Uterus (tissue), 4 donors: ENCODE results near the gene OPTN. TPM values are rescaled to one million over a fixed set of nuclear protein-coding genes. Genes with fewer than 3 reads are reported as not detected.
A peak's percentile ranks its signal among the peaks of the same experiment; 100 is the strongest.

Source experiments
- DNase-seq, 2 donors: peaks; one replicate each; pipeline ENCODE4 v3.0.0-alpha.2; 2019 to 2020
- H3K27ac ChIP-seq, 2 donors: fragments of 200-600 bp; sonication (generic); 1 replicate in 1 of 2; 2 replicates in 1 of 2; pipeline ENCODE4 v1.5.1; 2016 to 2018
- H3K27me3 ChIP-seq, 2 donors: fragments of 200-600 bp; sonication (generic); one replicate each; pipeline ENCODE4 v1.5.1; 2018 to 2019; ENCODE audit warnings: control low read depth in 1 of 2
- H3K36me3 ChIP-seq, 2 donors: fragments of 200-600 bp; sonication (generic); one replicate each; pipeline ENCODE4 v1.5.1; 2019; ENCODE audit warnings: control low read depth in 1 of 2
- H3K4me1 ChIP-seq, 2 donors: fragments of 200-600 bp; sonication (generic); one replicate each; pipeline ENCODE4 v1.5.1; 2018 to 2019; ENCODE audit warnings: control low read depth in 1 of 2
- H3K4me3 ChIP-seq, 2 donors: fragments of 200-600 bp; sonication (generic); 1 replicate in 1 of 2; 2 replicates in 1 of 2; pipeline ENCODE4 v1.5.1; 2018 to 2019; ENCODE audit warnings: mild to moderate bottlenecking in 1 of 2
- H3K9me3 ChIP-seq, 2 donors: fragments of 200-600 bp; sonication (generic); one replicate each; pipeline ENCODE4 v1.5.1; 2019; ENCODE audit warnings: control low read depth in 1 of 2
- POLR2A ChIP-seq, 2 donors: fragments of 450-650 bp; IDR thresholded peaks; one replicate each; pipeline ENCODE4 v1.6.1; 2016; ENCODE audit warnings: antibody characterized with exemption in 2 of 2, mild to moderate bottlenecking in 1 of 2, moderate library complexity in 1 of 2
- intact Hi-C: fragments of 100-400 bp; cut with DNase I; formaldehyde crosslinking; loops from one replicate; pipeline ENCODE4 v1.15.1; 2023; ENCODE audit warnings: low total_unique reads
- total RNA-seq, 4 donors: library from RNA; depleted of rRNA in 3 of 4; stranded (reverse); fragments of >200 nt in 3 of 4; gene quantifications; one replicate each; pipeline versions ENCODE4 v1.1.0 to v1.2.4, GENCODE V29; 2014 to 2023
- TF ChIP-seq, protein P1 (sequence below), 4 experiments: fragments of 200-600 bp in 2 of 4; fragments of 450-650 bp in 2 of 4; sonication (generic) in 2 of 4; IDR thresholded peaks; one replicate each; pipeline ENCODE4 v1.5.1; 2016 to 2019; ENCODE audit warnings: antibody characterized with exemption in 4 of 4, mild to moderate bottlenecking in 2 of 4, moderate library complexity in 1 of 4
- donor health status: DM: yes; HTN: yes; CAD: no.

The OPTN gene
- total RNA-seq, 4 donors from 2014 or later = 28.3 to 68.3 (median 38.1) TPM

DNA sequence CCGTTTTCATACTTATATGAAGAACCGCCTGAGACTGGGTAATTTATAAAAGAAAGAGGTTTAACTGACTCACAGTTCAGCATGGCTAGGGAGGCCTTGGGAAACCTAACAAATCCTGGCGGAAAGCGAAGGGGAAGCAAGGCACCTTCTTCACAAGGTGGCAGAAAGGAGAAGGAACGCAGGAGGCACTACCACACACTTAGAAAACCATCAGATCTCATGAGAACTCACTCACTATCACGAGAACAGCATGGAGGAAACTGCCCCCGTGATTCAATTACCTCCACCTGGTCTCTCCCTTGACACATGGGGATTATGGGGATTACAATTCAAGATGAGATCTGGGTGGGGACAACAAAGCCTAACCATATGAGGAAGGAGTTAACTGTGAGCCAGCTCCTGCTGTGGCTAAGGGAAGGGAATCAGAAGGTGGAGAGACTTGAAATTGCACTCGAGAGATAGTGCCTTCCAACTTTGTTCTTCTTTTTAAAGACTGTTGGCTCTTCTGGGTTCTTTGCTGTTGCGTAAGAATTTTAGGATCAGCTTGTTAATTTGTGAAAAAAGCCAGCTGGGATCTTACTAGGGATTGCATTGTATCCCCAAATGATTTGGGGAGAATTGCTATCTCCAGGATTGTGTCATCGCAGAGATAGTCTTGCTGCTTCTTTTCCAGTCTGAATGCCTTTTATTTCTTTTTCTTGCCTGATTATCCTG lies 21.0 kb downstream of the OPTN start:
- peak overlapping the region in 1 of 2 donors; percentile 64 for H3K27ac ChIP-seq
- DNase-seq = peak in 1 of 2 donors; percentile 24
- no peaks in the 10 kb centered on the region for H3K36me3 ChIP-seq
- no peaks in the 10 kb centered on the region for H3K27me3 ChIP-seq
- no peaks in the 10 kb centered on the region for H3K4me1 ChIP-seq
- TF ChIP-seq, protein P1, sequence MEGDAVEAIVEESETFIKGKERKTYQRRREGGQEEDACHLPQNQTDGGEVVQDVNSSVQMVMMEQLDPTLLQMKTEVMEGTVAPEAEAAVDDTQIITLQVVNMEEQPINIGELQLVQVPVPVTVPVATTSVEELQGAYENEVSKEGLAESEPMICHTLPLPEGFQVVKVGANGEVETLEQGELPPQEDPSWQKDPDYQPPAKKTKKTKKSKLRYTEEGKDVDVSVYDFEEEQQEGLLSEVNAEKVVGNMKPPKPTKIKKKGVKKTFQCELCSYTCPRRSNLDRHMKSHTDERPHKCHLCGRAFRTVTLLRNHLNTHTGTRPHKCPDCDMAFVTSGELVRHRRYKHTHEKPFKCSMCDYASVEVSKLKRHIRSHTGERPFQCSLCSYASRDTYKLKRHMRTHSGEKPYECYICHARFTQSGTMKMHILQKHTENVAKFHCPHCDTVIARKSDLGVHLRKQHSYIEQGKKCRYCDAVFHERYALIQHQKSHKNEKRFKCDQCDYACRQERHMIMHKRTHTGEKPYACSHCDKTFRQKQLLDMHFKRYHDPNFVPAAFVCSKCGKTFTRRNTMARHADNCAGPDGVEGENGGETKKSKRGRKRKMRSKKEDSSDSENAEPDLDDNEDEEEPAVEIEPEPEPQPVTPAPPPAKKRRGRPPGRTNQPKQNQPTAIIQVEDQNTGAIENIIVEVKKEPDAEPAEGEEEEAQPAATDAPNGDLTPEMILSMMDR (IDR thresholded peaks at IDR 0.05) = no peak
- no peak for TF ChIP-seq POLR2A (IDR thresholded peaks at IDR 0.05)
- H3K9me3 ChIP-seq = no peaks in the 10 kb centered on the region
- H3K4me3 ChIP-seq = no peak overlapping the region
- intact Hi-C loops = no loop called here

DNA sequence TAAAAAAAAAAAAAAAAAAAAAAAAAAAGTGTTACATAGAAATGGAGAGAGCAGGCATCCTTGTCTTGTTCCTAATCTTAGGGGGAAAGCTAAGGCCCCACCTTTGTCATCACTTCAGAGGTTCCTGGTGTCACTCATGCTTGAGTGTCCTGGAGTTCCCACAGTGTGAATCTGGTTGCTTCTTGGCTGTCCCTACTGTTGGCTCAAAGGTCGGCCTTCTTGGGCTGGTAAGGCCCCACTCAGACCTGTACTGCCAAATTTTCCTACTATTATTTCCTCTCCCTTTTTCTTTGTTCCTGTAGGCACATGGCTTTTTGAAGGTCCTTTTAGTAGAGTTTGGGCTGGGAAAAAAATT lies 21.5 kb downstream of the OPTN start:
- Histone ChIP-seq H3K4me3 (no peak overlapping the region), H3K27me3 (no peaks in the 10 kb centered on the region), H3K36me3 (no peaks in the 10 kb centered on the region), H3K4me1 (no peaks in the 10 kb centered on the region), H3K27ac (peak overlapping the region in 1 of 2 donors; percentile 31), H3K9me3 (no peaks in the 10 kb centered on the region)
- DNase-seq = no peak
- no peak for TF ChIP-seq POLR2A (IDR thresholded peaks at IDR 0.05)
- TF ChIP-seq, protein P1 (IDR thresholded peaks at IDR 0.05) = no peak
- intact Hi-C loops = no loop called here

DNA sequence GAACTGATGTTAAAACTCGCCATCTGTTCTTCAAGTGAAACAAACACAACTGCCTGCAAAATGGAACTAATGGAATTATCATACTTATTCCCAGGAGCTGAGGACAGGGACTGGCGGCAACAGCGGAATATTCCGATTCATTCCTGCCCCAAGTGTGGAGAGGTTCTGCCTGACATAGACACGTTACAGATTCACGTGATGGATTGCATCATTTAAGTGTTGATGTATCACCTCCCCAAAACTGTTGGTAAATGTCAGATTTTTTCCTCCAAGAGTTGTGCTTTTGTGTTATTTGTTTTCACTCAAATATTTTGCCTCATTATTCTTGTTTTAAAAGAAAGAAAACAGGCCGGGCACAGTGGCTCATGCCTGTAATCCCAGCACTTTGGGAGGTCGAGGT lies 36.7 kb downstream of the OPTN start:
- no peaks in the 10 kb centered on the region for H3K36me3 ChIP-seq
- TF ChIP-seq POLR2A (IDR thresholded peaks at IDR 0.05) = no peak
- TF ChIP-seq, protein P1 (IDR thresholded peaks at IDR 0.05) = no peak

DNA sequence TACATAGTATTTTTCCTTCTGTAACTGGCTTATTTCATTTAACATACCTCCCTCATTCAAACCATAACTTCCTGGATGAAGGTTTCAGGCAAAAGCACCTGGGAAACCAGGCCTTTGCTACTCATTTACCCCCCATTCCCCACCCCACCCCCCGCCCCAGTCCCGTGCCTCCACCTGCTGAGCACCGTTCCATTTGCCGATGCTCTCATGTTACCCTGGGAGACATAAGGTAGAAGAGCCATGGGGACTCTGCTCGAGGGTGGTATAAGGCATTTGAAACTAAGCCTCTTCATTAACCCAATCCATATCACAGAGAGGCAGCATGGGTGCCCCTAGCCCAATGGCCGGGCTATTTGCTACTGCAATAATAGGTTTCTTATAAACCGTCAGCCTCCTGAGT lies 39.2 kb downstream of the OPTN start:
- no peaks in the 10 kb centered on the region for H3K4me1 ChIP-seq
- H3K9me3 ChIP-seq = no peaks in the 10 kb centered on the region

More for the DNA sequence above, 36.7 kb downstream of the OPTN start:
- H3K27ac ChIP-seq = no peak overlapping the region
- H3K27me3 ChIP-seq = no peaks in the 10 kb centered on the region
- H3K4me1 ChIP-seq = no peaks in the 10 kb centered on the region
- no peak overlapping the region for H3K4me3 ChIP-seq
- no peak for DNase-seq
- intact Hi-C loops = no loop called here
- no peaks in the 10 kb centered on the region for H3K9me3 ChIP-seq

DNA sequence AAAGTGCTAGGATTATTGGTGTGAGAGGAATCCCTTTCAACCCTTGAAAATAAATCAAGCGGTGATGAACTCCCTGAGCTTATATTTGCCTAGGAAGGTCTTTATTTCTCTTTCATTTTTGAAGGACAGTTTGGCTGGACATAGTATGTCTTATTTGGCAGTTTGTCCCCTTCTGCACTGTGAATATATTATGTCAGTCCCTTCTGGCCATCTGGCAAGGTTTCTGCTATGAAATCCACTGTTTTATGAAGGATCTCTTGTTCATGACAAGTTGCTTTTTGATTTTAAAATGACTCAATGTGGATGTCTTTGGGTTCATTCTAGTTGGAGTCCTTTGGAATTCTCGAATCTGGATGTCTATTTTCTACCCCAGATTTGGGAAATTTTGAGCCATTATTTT lies 39.7 kb downstream of the OPTN start:
- no peaks in the 10 kb centered on the region for H3K27me3 ChIP-seq
- no peak for DNase-seq
- intact Hi-C loops = no loop called here
- no peaks in the 10 kb centered on the region for H3K36me3 ChIP-seq
- H3K9me3 ChIP-seq = no peaks in the 10 kb centered on the region
- H3K4me1 ChIP-seq = no peaks in the 10 kb centered on the region
- TF ChIP-seq, protein P1 (IDR thresholded peaks at IDR 0.05) = no peak
- TF ChIP-seq POLR2A (IDR thresholded peaks at IDR 0.05) = no peak
- no peak overlapping the region for H3K27ac ChIP-seq
- no peak overlapping the region for H3K4me3 ChIP-seq

More for the DNA sequence above, 39.2 kb downstream of the OPTN start:
- intact Hi-C loops = no loop called here
- H3K4me3 ChIP-seq = no peak overlapping the region
- no peaks in the 10 kb centered on the region for H3K36me3 ChIP-seq
- no peak for TF ChIP-seq POLR2A (IDR thresholded peaks at IDR 0.05)
- TF ChIP-seq, protein P1 (IDR thresholded peaks at IDR 0.05) = no peak
- DNase-seq = no peak
- no peak overlapping the region for H3K27ac ChIP-seq
- H3K27me3 ChIP-seq = no peaks in the 10 kb centered on the region
